A673 (cell line): ENCODE results near the gene MFAP4.

Source experiments
- CTCF ChIP-seq: fragments of 300-800, 200-600 bp; sonication (generic); conservative IDR thresholded peaks from 2 replicates; pipeline ENCODE4 v1.5.1; 2017; ENCODE audit warnings: low read depth, mild to moderate bottlenecking, antibody characterized with exemption, low read length, moderate library complexity, mixed read lengths
- EZH2 ChIP-seq: fragments of 200-600 bp; sonication (generic); IDR thresholded peaks from 2 replicates; pipeline ENCODE4 v1.6.1; 2017; ENCODE audit warnings: borderline replicate concordance, low read depth, mild to moderate bottlenecking, mixed read lengths, antibody characterized with exemption, low read length; ENCODE audit not compliant: poor library complexity, severe bottlenecking

GRCh38 chr17:19357351-19357750, 29.6 kb downstream of the MFAP4 start:
- no peak for TF ChIP-seq CTCF
- TF ChIP-seq EZH2, result no peak
